ENCODE data around the gene BSPH1.

BSPH1 gene

DNA sequence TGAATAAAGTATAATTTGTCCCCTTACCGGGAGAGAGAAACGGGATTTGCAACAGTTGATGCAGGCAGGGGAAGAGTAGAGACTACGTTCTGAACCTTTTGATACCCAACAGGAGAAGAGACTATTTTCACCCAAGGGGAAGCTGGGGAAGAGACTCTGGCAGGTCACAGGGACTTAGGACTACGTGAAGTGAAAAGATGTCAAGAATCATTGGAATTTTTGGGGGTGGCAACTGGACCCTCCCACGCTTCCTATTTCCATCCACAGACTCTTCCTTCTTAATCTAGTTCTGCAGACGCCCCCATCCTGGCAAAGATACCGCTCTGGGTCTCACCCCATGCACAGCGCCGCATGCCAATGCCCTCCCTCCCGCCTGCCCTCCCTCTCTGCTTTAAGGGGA is 38.1 kb upstream of the BSPH1 start:
- no peak for ATAC-seq
- TF ChIP-seq ZNF8 (CRISPR knock-in tag; IDR thresholded peaks at IDR 0.05): no peak
- no peak for TF ChIP-seq ZFP3 (CRISPR knock-in tag; IDR thresholded peaks at IDR 0.05)
- TF ChIP-seq, protein P1, sequence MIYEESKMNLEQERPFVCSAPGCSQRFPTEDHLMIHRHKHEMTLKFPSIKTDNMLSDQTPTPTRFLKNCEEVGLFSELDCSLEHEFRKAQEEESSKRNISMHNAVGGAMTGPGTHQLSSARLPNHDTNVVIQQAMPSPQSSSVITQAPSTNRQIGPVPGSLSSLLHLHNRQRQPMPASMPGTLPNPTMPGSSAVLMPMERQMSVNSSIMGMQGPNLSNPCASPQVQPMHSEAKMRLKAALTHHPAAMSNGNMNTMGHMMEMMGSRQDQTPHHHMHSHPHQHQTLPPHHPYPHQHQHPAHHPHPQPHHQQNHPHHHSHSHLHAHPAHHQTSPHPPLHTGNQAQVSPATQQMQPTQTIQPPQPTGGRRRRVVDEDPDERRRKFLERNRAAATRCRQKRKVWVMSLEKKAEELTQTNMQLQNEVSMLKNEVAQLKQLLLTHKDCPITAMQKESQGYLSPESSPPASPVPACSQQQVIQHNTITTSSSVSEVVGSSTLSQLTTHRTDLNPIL (CRISPR knock-in tag; IDR thresholded peaks at IDR 0.05; ENCODE audit: low read depth): no peak
- no peak for TF ChIP-seq TCF4 (CRISPR knock-in tag; IDR thresholded peaks at IDR 0.05; ENCODE audit: borderline replicate concordance)
- TF ChIP-seq SNAI2 (CRISPR knock-in tag; IDR thresholded peaks at IDR 0.05): no peak
- no peak for TF ChIP-seq PPARA (CRISPR knock-in tag; IDR thresholded peaks at IDR 0.05; ENCODE audit: borderline replicate concordance)
- TF ChIP-seq ZNF565 (CRISPR knock-in tag; conservative IDR thresholded peaks at IDR 0.05; ENCODE audit: low read depth): no peak
- no peak for TF ChIP-seq ZC3H10 (CRISPR knock-in tag; IDR thresholded peaks at IDR 0.05)
- no peak for TF ChIP-seq POU6F1 (CRISPR knock-in tag; IDR thresholded peaks at IDR 0.05; ENCODE audit: borderline replicate concordance, low read depth)

DNA sequence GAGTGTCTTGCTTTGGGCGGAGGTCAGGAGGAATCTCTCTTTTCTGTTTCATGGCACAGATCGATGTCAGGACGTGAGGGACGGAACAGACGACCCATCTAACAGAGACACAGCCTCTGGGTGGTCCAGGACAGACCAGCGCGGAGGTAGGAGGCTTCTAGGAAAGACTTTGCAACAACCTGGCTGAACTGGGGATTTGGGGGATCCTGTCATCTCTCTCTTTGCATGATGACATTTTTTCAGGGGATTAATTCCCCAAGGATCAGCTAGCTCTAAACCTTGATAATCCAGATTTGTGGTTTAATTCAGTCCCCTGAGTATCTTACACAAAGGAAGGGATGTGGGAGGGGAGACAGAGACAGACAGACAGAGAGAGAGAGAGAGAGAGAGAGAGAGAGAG is 37.5 kb upstream of the BSPH1 start:
- no peak for TF ChIP-seq ZNF8 (CRISPR knock-in tag; IDR thresholded peaks at IDR 0.05)
- no peak for TF ChIP-seq ZNF565 (CRISPR knock-in tag; conservative IDR thresholded peaks at IDR 0.05; ENCODE audit: low read depth)
- ATAC-seq: no peak

- TF ChIP-seq ARNTL (CRISPR knock-in tag; IDR thresholded peaks at IDR 0.05; ENCODE audit: borderline replicate concordance, low read depth) (no peak), RARB (CRISPR knock-in tag; IDR thresholded peaks at IDR 0.05) (no peak), ESRRG (CRISPR knock-in tag; IDR thresholded peaks at IDR 0.05) (no peak), CSRNP3 (CRISPR knock-in tag; IDR thresholded peaks at IDR 0.05) (no peak), ZFP3 (CRISPR knock-in tag; IDR thresholded peaks at IDR 0.05) (no peak)
- TF ChIP-seq, protein P2, sequence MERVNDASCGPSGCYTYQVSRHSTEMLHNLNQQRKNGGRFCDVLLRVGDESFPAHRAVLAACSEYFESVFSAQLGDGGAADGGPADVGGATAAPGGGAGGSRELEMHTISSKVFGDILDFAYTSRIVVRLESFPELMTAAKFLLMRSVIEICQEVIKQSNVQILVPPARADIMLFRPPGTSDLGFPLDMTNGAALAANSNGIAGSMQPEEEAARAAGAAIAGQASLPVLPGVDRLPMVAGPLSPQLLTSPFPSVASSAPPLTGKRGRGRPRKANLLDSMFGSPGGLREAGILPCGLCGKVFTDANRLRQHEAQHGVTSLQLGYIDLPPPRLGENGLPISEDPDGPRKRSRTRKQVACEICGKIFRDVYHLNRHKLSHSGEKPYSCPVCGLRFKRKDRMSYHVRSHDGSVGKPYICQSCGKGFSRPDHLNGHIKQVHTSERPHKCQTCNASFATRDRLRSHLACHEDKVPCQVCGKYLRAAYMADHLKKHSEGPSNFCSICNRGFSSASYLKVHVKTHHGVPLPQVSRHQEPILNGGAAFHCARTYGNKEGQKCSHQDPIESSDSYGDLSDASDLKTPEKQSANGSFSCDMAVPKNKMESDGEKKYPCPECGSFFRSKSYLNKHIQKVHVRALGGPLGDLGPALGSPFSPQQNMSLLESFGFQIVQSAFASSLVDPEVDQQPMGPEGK (CRISPR knock-in tag; IDR thresholded peaks at IDR 0.05; ENCODE audit: borderline replicate concordance): no peak
- ATAC-seq: no peak
These were observed 33.5 kb upstream of the BSPH1 start for GRCh38 chr19:48025480-48025879.

DNA sequence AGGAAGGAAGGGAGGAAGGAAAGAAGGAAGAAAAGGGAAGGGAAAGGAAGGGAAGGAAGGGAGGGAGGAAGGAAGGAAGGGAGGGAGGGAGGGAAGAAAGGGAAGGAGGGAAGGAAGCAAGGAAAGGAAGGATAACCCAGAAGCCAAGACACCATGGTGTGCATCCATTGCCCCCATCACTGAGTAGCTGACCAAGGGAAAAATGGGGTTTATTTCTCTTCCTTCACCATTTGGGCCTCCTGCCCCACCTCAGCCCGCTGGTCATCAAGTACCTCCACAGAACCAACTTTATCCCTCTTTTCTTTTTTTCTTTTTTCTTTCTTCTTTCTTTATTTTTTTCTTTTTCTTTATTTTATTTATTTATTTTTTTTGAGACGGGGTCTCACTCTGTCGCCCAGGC is 31.5 kb upstream of the BSPH1 start:
- no peak for ATAC-seq
- no peak for TF ChIP-seq POU6F1 (CRISPR knock-in tag; IDR thresholded peaks at IDR 0.05; ENCODE audit: borderline replicate concordance, low read depth)
- TF ChIP-seq OSR1 (CRISPR knock-in tag; IDR thresholded peaks at IDR 0.05): no peak

GRCh38 chr19:48023011-48023410 is 31.0 kb upstream of the BSPH1 start:
- no peak for TF ChIP-seq ISL1 (CRISPR knock-in tag; IDR thresholded peaks at IDR 0.05)
- TF ChIP-seq CSRNP3 (CRISPR knock-in tag; IDR thresholded peaks at IDR 0.05): no peak
- TF ChIP-seq SNAI2 (CRISPR knock-in tag; IDR thresholded peaks at IDR 0.05): no peak
- TF ChIP-seq POU6F1 (CRISPR knock-in tag; IDR thresholded peaks at IDR 0.05; ENCODE audit: borderline replicate concordance, low read depth): no peak
- TF ChIP-seq GLIS3 (CRISPR knock-in tag; IDR thresholded peaks at IDR 0.05): no peak
- ATAC-seq: no peak
